WTC11 (cell line): ENCODE measurements around the gene SERPINB5. TPM values are rescaled to one million over a fixed set of nuclear protein-coding genes. Genes with fewer than 3 reads are reported as not detected.

Experiments
- ATAC-seq: fragments of 200-7000 bp; cut with Tn5 transposase; 2 replicates; pipeline ENCODE4 v1.10.0; 2021; ENCODE audit warnings: mild to moderate bottlenecking, moderate library complexity
- CTCF ChIA-PET: fragments of 300-600 bp; sonication (Branson Sonifier 250); formaldehyde crosslinking; loops from one replicate; lab custom pipeline; 2021; ENCODE audit warnings: antibody characterized with exemption; lab: Charles Lee
- POLR2A ChIA-PET: fragments of 350-600 bp; sonication (Branson Sonifier 250); formaldehyde crosslinking; loops from one replicate; lab custom pipeline; 2021; ENCODE audit warnings: antibody characterized with exemption; lab: Charles Lee
- DNase-seq: peaks from one replicate; pipeline ENCODE4 v3.0.0; 2021; ENCODE audit warnings: low spot score
- H3K27ac Mint-ChIP-seq: 2 replicates; pipeline ENCODE4 v1.8.0; 2021; ENCODE audit warnings: mixed read lengths
- H3K27me3 Mint-ChIP-seq: 2 replicates; pipeline ENCODE4 v1.8.0; 2021; ENCODE audit warnings: low read depth, mild to moderate bottlenecking, moderate library complexity, mixed read lengths
- H3K36me3 Mint-ChIP-seq: 2 replicates; pipeline ENCODE4 v1.8.0; 2021; ENCODE audit warnings: mixed read lengths
- H3K4me1 Mint-ChIP-seq: 2 replicates; pipeline ENCODE4 v1.8.0; 2022; ENCODE audit warnings: mixed read lengths
- H3K4me3 Mint-ChIP-seq: 2 replicates; pipeline ENCODE4 v1.8.0; 2021; ENCODE audit warnings: mild to moderate bottlenecking, moderate library complexity, mixed read lengths
- H3K9me3 Mint-ChIP-seq: 2 replicates; pipeline ENCODE4 v1.8.0; 2021; ENCODE audit warnings: mixed read lengths
- AFF4 ChIP-seq: sonication (generic); formaldehyde crosslinking; IDR thresholded peaks from 2 replicates; pipeline ENCODE4 v1.8.1; 2023; ENCODE audit warnings: mild to moderate bottlenecking, missing genetic modification reagents, borderline replicate concordance
- ATF2 ChIP-seq: sonication (generic); formaldehyde crosslinking; IDR thresholded peaks from 2 replicates; pipeline ENCODE4 v1.8.1; 2022; ENCODE audit warnings: low read depth, missing genetic modification reagents, borderline replicate concordance
- CDX4 ChIP-seq: fragments of 250-450 bp; sonication (Bioruptor Pico); IDR thresholded peaks from 2 replicates; pipeline ENCODE4 v1.9.0; 2021; ENCODE audit warnings: moderate library complexity, mild to moderate bottlenecking, inconsistent platforms, borderline replicate concordance
- CTCF ChIP-seq: fragments of 200-600 bp; IDR thresholded peaks from 2 replicates; pipeline ENCODE4 v1.8.0; 2022; ENCODE audit warnings: antibody characterized with exemption
- EMX1 ChIP-seq: fragments of 250-450 bp; sonication (Bioruptor Pico); IDR thresholded peaks from 2 replicates; pipeline ENCODE4 v1.8.0; 2021; ENCODE audit warnings: mild to moderate bottlenecking
- MLX ChIP-seq: sonication (generic); formaldehyde crosslinking; IDR thresholded peaks from 2 replicates; pipeline ENCODE4 v1.8.1; 2023; ENCODE audit warnings: mild to moderate bottlenecking, missing genetic modification reagents, moderate library complexity
- MYBL2 ChIP-seq: sonication (generic); formaldehyde crosslinking; IDR thresholded peaks from 2 replicates; pipeline ENCODE4 v1.8.1; 2023; ENCODE audit warnings: mild to moderate bottlenecking, moderate library complexity, missing genetic modification reagents
- USF2 ChIP-seq: sonication (generic); formaldehyde crosslinking; IDR thresholded peaks from 2 replicates; pipeline ENCODE4 v1.8.1; 2023; ENCODE audit warnings: mild to moderate bottlenecking, missing genetic modification reagents, moderate library complexity
- ZBTB21 ChIP-seq: sonication (generic); formaldehyde crosslinking; IDR thresholded peaks from 2 replicates; pipeline ENCODE4 v1.8.1; 2023; ENCODE audit warnings: mild to moderate bottlenecking, missing genetic modification reagents, borderline replicate concordance
- ZNF121 ChIP-seq: sonication (generic); formaldehyde crosslinking; IDR thresholded peaks from 2 replicates; pipeline ENCODE4 v1.8.0; 2023; ENCODE audit warnings: missing genetic modification reagents
- total RNA-seq: library from RNA; stranded (reverse); gene quantifications from 3 replicates; pipeline ENCODE4 v1.2.3, GENCODE V29; 2021

SERPINB5 gene
- total RNA-seq, 1 experiment from 2014 or later = 0.17 TPM

- TF ChIP-seq ZBTB21 (CRISPR knock-in tag) (no peak), AFF4 (CRISPR knock-in tag) (no peak)
Observed at GRCh38 chr18:63438181-63438580, 38.6 kb upstream of the SERPINB5 start (continued).

- no peaks in the 10 kb centered on the region; the same call in 1 of the 2 replicates for H3K27me3 Mint-ChIP-seq
- H3K36me3 Mint-ChIP-seq = no peaks in the 10 kb centered on the region
- peak; percentile 53 for TF ChIP-seq CTCF
- TF ChIP-seq CDX4 (CRISPR knock-in tag) = no peak
- no peak overlapping the region for H3K4me3 Mint-ChIP-seq
- peak; percentile 96 for ATAC-seq
- ChIA-PET CTCF (interaction anchor here (0.6 to 2.6 kb wide), 22 partner anchors 9 to 423 kb away, joined by 3 to 27 read pairs (median 4); partner anchors contain the start of gene VPS4B), POLR2A (no interaction called here)
- no peak overlapping the region for H3K27ac Mint-ChIP-seq
- no peaks in the 10 kb centered on the region for H3K9me3 Mint-ChIP-seq
- DNase-seq = peak; percentile 50
- no peaks in the 10 kb centered on the region for H3K4me1 Mint-ChIP-seq
Observed at GRCh38 chr18:63439334-63439733, 37.4 kb upstream of the SERPINB5 start.

GRCh38 chr18:63440219-63440618 lies 36.5 kb upstream of the SERPINB5 start:
- no peaks in the 10 kb centered on the region for H3K9me3 Mint-ChIP-seq
- ATAC-seq = no peak
- CTCF ChIA-PET = interaction anchor here (1.1 to 2.6 kb wide), 5 partner anchors 47 to 424 kb away, joined by 6 to 27 read pairs (median 7); no protein-coding TSS in a partner anchor
- no peak overlapping the region for H3K27ac Mint-ChIP-seq
- no peak overlapping the region for H3K4me3 Mint-ChIP-seq
- no peaks in the 10 kb centered on the region for H3K4me1 Mint-ChIP-seq
- no peaks in the 10 kb centered on the region for H3K36me3 Mint-ChIP-seq
- TF ChIP-seq USF2 (CRISPR knock-in tag) (no peak), ATF2 (CRISPR knock-in tag) (no peak), MLX (CRISPR knock-in tag) (no peak), ZNF121 (CRISPR knock-in tag) (no peak), EMX1 (no peak), MYBL2 (CRISPR knock-in tag) (no peak)
- POLR2A ChIA-PET = no interaction called here
- DNase-seq = no peak
- H3K27me3 Mint-ChIP-seq = no peaks in the 10 kb centered on the region; the same call in 1 of the 2 replicates
